Chondrocyte (in vitro differentiated cells): Measurements from ENCODE around the gene GPR89A. TPM values are rescaled to one million over a fixed set of nuclear protein-coding genes. Genes with fewer than 3 reads are reported as not detected.

Experiments
- DNase-seq: peaks from one replicate; pipeline ENCODE4 v3.0.0; 2021; ENCODE audit warnings: mixed read lengths, low spot score
- H3K27ac Mint-ChIP-seq: one replicate; pipeline ENCODE4 v1.8.0; 2021; ENCODE audit warnings: mild to moderate bottlenecking, moderate library complexity, mixed read lengths; ENCODE audit not compliant: unreplicated experiment
- H3K27me3 Mint-ChIP-seq: 2 replicates; pipeline ENCODE4 v1.8.0; 2021; ENCODE audit warnings: low read depth, mixed read lengths
- H3K36me3 Mint-ChIP-seq: 2 replicates; pipeline ENCODE4 v1.8.0; 2021; ENCODE audit warnings: low read depth, mixed read lengths
- H3K4me1 Mint-ChIP-seq: 2 replicates; pipeline ENCODE4 v1.8.0; 2021; ENCODE audit warnings: low read depth, mild to moderate bottlenecking, mixed read lengths
- H3K4me3 Mint-ChIP-seq: one replicate; pipeline ENCODE4 v1.8.0; 2021; ENCODE audit warnings: mild to moderate bottlenecking, moderate library complexity, mixed read lengths; ENCODE audit not compliant: unreplicated experiment
- H3K9me3 Mint-ChIP-seq: 2 replicates; pipeline ENCODE4 v1.8.0; 2021; ENCODE audit warnings: low read depth, mixed read lengths
- CTCF ChIP-seq: fragments of 200-600 bp; sonication (generic); IDR thresholded peaks from 2 replicates; pipeline ENCODE4 v1.5.0; 2021; ENCODE audit warnings: antibody characterized with exemption, mild to moderate bottlenecking, moderate library complexity
- total RNA-seq: library from RNA; stranded (reverse); gene quantifications from 3 replicates; pipeline ENCODE4 v1.2.1, GENCODE V29; 2021

The GPR89A gene
- total RNA-seq, 1 donor from 2014 or later: 17.6 TPM

- Mint-ChIP-seq H3K27ac (no peak overlapping the region), H3K36me3 (peaks cover 1% of the 10 kb centered on the region), H3K27me3 (no peaks in the 10 kb centered on the region), H3K9me3 (no peaks in the 10 kb centered on the region), H3K4me1 (peaks cover 10% of the 10 kb centered on the region), H3K4me3 (no peak overlapping the region)
- TF ChIP-seq CTCF: no peak
- DNase-seq: no peak
Measured at GRCh38 chr1:145695821-145696629, 88.2 kb downstream of the GPR89A start.

- no peak for TF ChIP-seq CTCF
- H3K36me3 Mint-ChIP-seq: peaks cover 1% of the 10 kb centered on the region
- H3K9me3 Mint-ChIP-seq: no peaks in the 10 kb centered on the region
- DNase-seq: no peak
- no peak overlapping the region for H3K27ac Mint-ChIP-seq
- peaks cover 4% of the 10 kb centered on the region for H3K4me1 Mint-ChIP-seq
- H3K27me3 Mint-ChIP-seq: no peaks in the 10 kb centered on the region
- no peak overlapping the region for H3K4me3 Mint-ChIP-seq
Measured at GRCh38 chr1:145696630-145696960, 88.8 kb downstream of the GPR89A start.

- Mint-ChIP-seq H3K4me1 (peaks cover 9% of the 10 kb centered on the region), H3K27me3 (no peaks in the 10 kb centered on the region), H3K9me3 (no peaks in the 10 kb centered on the region), H3K36me3 (peaks cover 1% of the 10 kb centered on the region), H3K27ac (no peak overlapping the region), H3K4me3 (no peak overlapping the region)
- DNase-seq: no peak
- TF ChIP-seq CTCF: no peak
Measured at GRCh38 chr1:145701306-145701862, 93.6 kb downstream of the GPR89A start.

- H3K27ac Mint-ChIP-seq: no peak overlapping the region
- H3K27me3 Mint-ChIP-seq: no peaks in the 10 kb centered on the region
- no peak for DNase-seq
- no peaks in the 10 kb centered on the region for H3K9me3 Mint-ChIP-seq
- H3K36me3 Mint-ChIP-seq: peaks cover 1% of the 10 kb centered on the region
- no peak overlapping the region for H3K4me3 Mint-ChIP-seq
- TF ChIP-seq CTCF: no peak
- peaks cover 14% of the 10 kb centered on the region for H3K4me1 Mint-ChIP-seq
Measured at GRCh38 chr1:145702052-145702451, 94.3 kb downstream of the GPR89A start.

GRCh38 chr1:145702826-145703225, 95.0 kb downstream of the GPR89A start:
- Mint-ChIP-seq H3K27me3 (no peaks in the 10 kb centered on the region), H3K4me3 (no peak overlapping the region), H3K9me3 (no peaks in the 10 kb centered on the region), H3K4me1 (peaks cover 14% of the 10 kb centered on the region), H3K36me3 (no peaks in the 10 kb centered on the region), H3K27ac (no peak overlapping the region)
- no peak for DNase-seq
- no peak for TF ChIP-seq CTCF
